Smooth muscle cell (in vitro differentiated cells): Measurements from ENCODE around the gene SCN9A. TPM values are rescaled to one million over a fixed set of nuclear protein-coding genes. Genes with fewer than 3 reads are reported as not detected.
"Not testable (repeated sequence)": the region's sequence is repeated elsewhere in the genome, so short reads cannot be mapped to it uniquely, and the experiment has no call there.

ENCODE experiments used
- DNase-seq: peaks from one replicate; lab custom pipeline; 2025; ENCODE audit not compliant: unreplicated experiment; lab: John Stamatoyannopoulos, UW
- H2AFZ ChIP-seq: fragments of 200-600 bp; sonication (generic); 2 replicates; pipeline ENCODE4 v1.6.0; 2016; ENCODE audit warnings: antibody characterized with exemption, low read depth, mild to moderate bottlenecking
- H3F3A ChIP-seq: fragments of 200-600 bp; sonication (generic); 2 replicates; pipeline ENCODE4 v1.6.0; 2017; ENCODE audit warnings: antibody characterized with exemption, low read depth
- H3K27ac ChIP-seq: fragments of 200-600 bp; sonication (generic); 2 replicates; pipeline ENCODE4 v1.5.1; 2016; ENCODE audit warnings: low read depth, mild to moderate bottlenecking
- H3K27me3 ChIP-seq: fragments of 200-600 bp; sonication (generic); 2 replicates; pipeline ENCODE4 v1.6.1; 2016; ENCODE audit warnings: low read depth, mild to moderate bottlenecking
- H3K36me3 ChIP-seq: fragments of 200-600 bp; sonication (generic); 2 replicates; pipeline ENCODE4 v1.5.1; 2016; ENCODE audit warnings: low read depth
- H3K4me1 ChIP-seq: fragments of 200-600 bp; sonication (generic); 2 replicates; pipeline ENCODE4 v1.5.1; 2016; ENCODE audit warnings: low read depth
- H3K4me2 ChIP-seq: fragments of 200-600 bp; sonication (generic); 2 replicates; pipeline ENCODE4 v1.6.0; 2016; ENCODE audit warnings: mild to moderate bottlenecking
- H3K4me3 ChIP-seq: fragments of 200-600 bp; sonication (generic); 2 replicates; pipeline ENCODE4 v1.5.1; 2016; ENCODE audit warnings: mild to moderate bottlenecking
- H3K79me2 ChIP-seq: fragments of 200-600 bp; sonication (generic); 2 replicates; pipeline ENCODE4 v1.6.0; 2016; ENCODE audit warnings: low read depth, mild to moderate bottlenecking
- H3K9ac ChIP-seq: fragments of 200-600 bp; sonication (generic); 2 replicates; pipeline ENCODE4 v1.6.0; 2016; ENCODE audit warnings: low read depth
- H3K9me3 ChIP-seq: fragments of 200-600 bp; sonication (generic); replicated peaks from 2 replicates; pipeline ENCODE4 v1.5.1; 2016; ENCODE audit warnings: low read depth
- H4K20me1 ChIP-seq: fragments of 200-600 bp; sonication (generic); 2 replicates; pipeline ENCODE4 v1.6.0; 2016; ENCODE audit warnings: low read depth
- CTCF ChIP-seq: fragments of 200-600 bp; sonication (generic); IDR thresholded peaks from 2 replicates; pipeline ENCODE4 v1.5.1; 2017; ENCODE audit warnings: borderline replicate concordance, mild to moderate bottlenecking, antibody characterized with exemption; ENCODE audit not compliant: insufficient read depth, poor library complexity, severe bottlenecking
- WGBS: methylation state at CpG from one replicate; pipeline ENCODE4 v1.1.7; 2016; ENCODE audit warnings: low lambda C conversion rate; 5-methylcytosine and 5-hydroxymethylcytosine counted together
- polyA plus RNA-seq: library from polyadenylated mRNA; unstranded; fragments of >200 nt; fragmentation: Nextera tagmentation; extraction: Ambion mirVana; gene quantifications from 2 replicates; pipeline ENCODE4 v1.2.1, GENCODE V29; 2016
- total RNA-seq: library from RNA; depleted of rRNA; stranded (reverse); fragments of >200 nt; gene quantifications from 2 replicates; pipeline ENCODE4 v1.2.3, GENCODE V29; 2014

SCN9A gene
- total and polyA plus RNA-seq, 2 experiments from 2014 or later = 0.49 TPM; not detected in 1

DNA sequence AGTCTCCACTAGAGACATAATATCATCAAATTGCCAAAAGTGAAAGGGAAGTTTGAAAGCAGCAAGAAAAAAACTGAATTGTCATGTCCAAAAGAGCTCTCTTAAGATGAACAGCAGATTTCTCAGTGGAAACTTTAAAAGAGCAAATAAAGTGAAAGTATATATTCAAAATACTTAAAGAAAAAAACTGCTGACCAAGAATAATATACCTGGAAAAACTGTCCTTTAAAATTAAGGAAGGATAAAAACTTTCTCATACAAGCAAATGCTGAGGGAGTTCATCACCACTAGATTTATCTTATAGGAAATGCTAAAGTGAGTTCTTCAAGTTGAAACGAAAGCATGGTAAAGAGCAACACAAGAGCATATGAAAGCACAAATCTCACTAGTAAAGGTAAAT is 164.7 kb downstream of the SCN9A start:
- H4K20me1 ChIP-seq = no peaks in the 10 kb centered on the region
- no peak overlapping the region for H2AFZ ChIP-seq
- no peak overlapping the region for H3K4me3 ChIP-seq
- no peaks in the 10 kb centered on the region for H3K4me1 ChIP-seq
- no peaks in the 10 kb centered on the region for H3K27me3 ChIP-seq
- 88% methylated on average over 1 of the region's 1 CpG for WGBS
- no peak overlapping the region for H3K27ac ChIP-seq
- H3K36me3 ChIP-seq = no peaks in the 10 kb centered on the region
- no peaks in the 10 kb centered on the region for H3K9me3 ChIP-seq
- TF ChIP-seq CTCF = no peak
- no peak for DNase-seq
- no peaks in the 10 kb centered on the region for H3F3A ChIP-seq
- H3K79me2 ChIP-seq = no peaks in the 10 kb centered on the region
- H3K4me2 ChIP-seq = no peak overlapping the region
- no peak overlapping the region for H3K9ac ChIP-seq

DNA sequence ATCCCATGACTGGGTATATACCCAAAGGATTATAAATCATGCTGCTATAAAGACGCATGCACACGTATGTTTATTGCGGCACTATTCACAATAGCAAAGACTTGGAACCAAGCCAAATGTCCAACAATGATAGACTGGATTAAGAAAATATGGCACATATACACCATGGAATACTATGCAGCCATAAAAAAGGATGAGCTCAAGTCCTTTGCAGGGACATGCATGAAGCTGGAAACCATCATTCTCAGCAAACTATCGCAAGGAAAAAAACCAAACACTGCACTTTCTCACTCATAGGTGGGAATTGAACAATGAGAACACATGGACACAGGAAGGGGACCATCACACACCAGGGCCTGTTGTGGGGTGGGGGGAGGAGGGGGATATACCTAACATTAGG is 165.8 kb downstream of the SCN9A start:
- not testable (repeated sequence) for DNase-seq, H4K20me1 ChIP-seq
- 93% methylated on average over 4 of the region's 4 CpGs for WGBS

DNA sequence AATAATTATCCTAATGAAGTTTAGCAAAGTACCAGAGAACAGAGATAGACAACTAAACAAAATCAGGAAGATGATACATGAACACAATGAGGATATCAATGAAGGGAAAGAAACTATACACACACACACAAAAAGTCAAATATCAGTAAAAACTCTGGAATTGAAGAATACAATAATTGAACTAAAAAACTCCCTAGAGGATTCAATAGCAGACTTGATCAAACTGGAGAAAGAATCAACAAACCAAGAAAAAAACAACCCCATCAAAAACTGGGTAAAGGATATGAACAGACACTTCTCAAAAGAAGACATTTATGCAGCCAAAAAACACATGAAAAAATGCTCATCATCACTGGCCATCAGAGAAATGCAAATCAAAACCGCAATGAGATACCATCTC is 166.4 kb downstream of the SCN9A start:
- H3K27ac ChIP-seq, H3K4me1 ChIP-seq: not testable (repeated sequence)

More for the DNA sequence above, 165.8 kb downstream of the SCN9A start:
- not testable (repeated sequence) for H3K27ac ChIP-seq, H3K9me3 ChIP-seq, H3K27me3 ChIP-seq, H3K36me3 ChIP-seq, H3K4me2 ChIP-seq, H3F3A ChIP-seq, H3K4me1 ChIP-seq, H3K9ac ChIP-seq, H3K79me2 ChIP-seq, H3K4me3 ChIP-seq, H2AFZ ChIP-seq

DNA sequence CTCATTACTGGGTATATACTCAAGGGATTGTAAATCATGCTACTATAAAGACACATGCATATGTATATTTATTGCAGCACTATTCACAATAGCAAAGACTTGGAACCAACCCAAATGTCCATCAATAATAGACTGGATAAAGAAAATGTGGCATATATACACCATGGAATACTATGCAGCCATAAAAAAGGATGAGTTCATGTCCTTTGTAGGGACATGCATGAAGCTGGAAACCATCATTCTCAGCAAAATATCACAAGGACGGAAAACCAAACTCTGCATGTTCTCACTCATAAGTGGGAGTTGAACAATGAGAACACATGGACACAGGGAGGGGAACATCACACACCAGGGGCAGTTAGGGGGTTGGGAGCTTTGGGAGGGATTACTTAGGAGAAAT is 169.6 kb downstream of the SCN9A start:
- not testable (repeated sequence) for H3K4me3 ChIP-seq, H3K4me1 ChIP-seq, H3K4me2 ChIP-seq, H2AFZ ChIP-seq, H3K9me3 ChIP-seq, H3K27me3 ChIP-seq, H3K9ac ChIP-seq, H3K79me2 ChIP-seq, H4K20me1 ChIP-seq, H3F3A ChIP-seq, DNase-seq, H3K36me3 ChIP-seq, H3K27ac ChIP-seq
- WGBS = 86% methylated on average over 1 of the region's 1 CpG

More for the DNA sequence above, 166.4 kb downstream of the SCN9A start:
- H3K27me3 ChIP-seq, H3K79me2 ChIP-seq, DNase-seq, H3K36me3 ChIP-seq, H3K9ac ChIP-seq, H3F3A ChIP-seq, H3K9me3 ChIP-seq, H3K4me2 ChIP-seq, H2AFZ ChIP-seq, H4K20me1 ChIP-seq, H3K4me3 ChIP-seq: not testable (repeated sequence)
- WGBS = no CpG with 5 or more reads among the region's 1 CpG

- Histone ChIP-seq H3K27ac (no peak overlapping the region), H4K20me1 (no peaks in the 10 kb centered on the region), H3K9me3 (no peaks in the 10 kb centered on the region)
Measured at GRCh38 chr2:166202778-166203177, 173.0 kb downstream of the SCN9A start.

More at GRCh38 chr2:166202778-166203177, 173.0 kb downstream of the SCN9A start:
- no peak for DNase-seq
- Histone ChIP-seq H3K4me1 (no peaks in the 10 kb centered on the region), H3K4me2 (no peak overlapping the region), H3K79me2 (no peaks in the 10 kb centered on the region), H3K4me3 (no peak overlapping the region), H3K36me3 (no peaks in the 10 kb centered on the region), H3F3A (no peaks in the 10 kb centered on the region), H3K27me3 (no peaks in the 10 kb centered on the region), H2AFZ (no peak overlapping the region), H3K9ac (no peak overlapping the region)
- no peak for TF ChIP-seq CTCF
